GM12891 (cell line): ENCODE data around the gene ZNF500.
"Not testable (repeated sequence)": the region's sequence is repeated elsewhere in the genome, so short reads cannot be mapped to it uniquely, and the experiment has no call there.

Experiments
- DNase-seq: peaks from one replicate; pipeline ENCODE4 v3.0.0; 2011; ENCODE audit warnings: low spot score; ENCODE audit not compliant: insufficient read length
- FAIRE-seq: peaks from 2 replicates; lab custom pipeline; 2011; peaks lifted over from hg19 to GRCh38; lab: Jason Lieb, UNC
- PAX5 ChIP-seq: IDR thresholded peaks from 2 replicates; pipeline ENCODE4 v1.6.1; 2011; ENCODE audit warnings: low read length, moderate library complexity, mild to moderate bottlenecking; ENCODE audit not compliant: insufficient read depth, severe bottlenecking
- POLR2A ChIP-seq: IDR thresholded peaks from 2 replicates; pipeline ENCODE4 v1.6.1; 2011; ENCODE audit warnings: low read depth, low read length, control low read depth
- POLR2AphosphoS5 ChIP-seq: IDR thresholded peaks from 2 replicates; pipeline ENCODE4 v1.6.1; 2011; ENCODE audit warnings: low read depth, low read length, control low read depth
- POU2F2 ChIP-seq: IDR thresholded peaks from 2 replicates; pipeline ENCODE4 v1.6.1; 2011; ENCODE audit warnings: low read depth, mild to moderate bottlenecking, control low read depth, low read length, moderate library complexity
- SPI1 ChIP-seq: IDR thresholded peaks from 2 replicates; pipeline ENCODE4 v1.6.1; 2011; ENCODE audit warnings: low read depth, low read length, control low read depth
- TAF1 ChIP-seq: IDR thresholded peaks from 2 replicates; pipeline ENCODE4 v1.6.1; 2011; ENCODE audit warnings: low read depth, low read length, control low read depth

The ZNF500 gene

GRCh38 chr16:4787068-4787467 is 20.1 kb upstream of the ZNF500 start:
- no peak for TF ChIP-seq PAX5
- TF ChIP-seq POU2F2, result no peak
- no peak for FAIRE-seq
- no peak for DNase-seq

GRCh38 chr16:4785758-4786433 is 18.9 kb upstream of the ZNF500 start:
- no peak for TF ChIP-seq POLR2A
- no peak for TF ChIP-seq SPI1
- no peak for TF ChIP-seq PAX5
- TF ChIP-seq POU2F2, result no peak
- TF ChIP-seq TAF1, result no peak
- no peak for TF ChIP-seq POLR2AphosphoS5
- DNase-seq (no peak), FAIRE-seq (no peak)

- not testable (repeated sequence) for FAIRE-seq, DNase-seq
Observed at GRCh38 chr16:4784444-4784987, 17.6 kb upstream of the ZNF500 start.

GRCh38 chr16:4783951-4784336 is 17.0 kb upstream of the ZNF500 start:
- FAIRE-seq (no peak), DNase-seq (no peak)
- TF ChIP-seq SPI1 (no peak), POU2F2 (no peak), POLR2A (no peak), PAX5 (no peak), TAF1 (no peak), POLR2AphosphoS5 (no peak)

GRCh38 chr16:4783251-4783950 is 16.4 kb upstream of the ZNF500 start:
- TF ChIP-seq PAX5 (no peak), TAF1 (no peak), SPI1 (no peak)
- FAIRE-seq (no peak), DNase-seq (no peak)

- no peak for FAIRE-seq
- no peak for TF ChIP-seq POLR2AphosphoS5
- TF ChIP-seq PAX5, result no peak
- no peak for TF ChIP-seq TAF1
- TF ChIP-seq SPI1, result no peak
- TF ChIP-seq POU2F2, result no peak
- no peak for TF ChIP-seq POLR2A
Observed at GRCh38 chr16:4780235-4780634, 13.3 kb upstream of the ZNF500 start.

GRCh38 chr16:4778050-4778392 is 11.1 kb upstream of the ZNF500 start:
- TF ChIP-seq SPI1, result no peak
- no peak for TF ChIP-seq POLR2A
- no peak for TF ChIP-seq POLR2AphosphoS5
- no peak for TF ChIP-seq PAX5
- TF ChIP-seq POU2F2, result no peak
- TF ChIP-seq TAF1, result no peak
- FAIRE-seq (no peak), DNase-seq (no peak)

More at GRCh38 chr16:4780235-4780634, 13.3 kb upstream of the ZNF500 start:
- DNase-seq, result no peak

GRCh38 chr16:4777339-4778049 is 10.5 kb upstream of the ZNF500 start:
- DNase-seq, result no peak
- TF ChIP-seq POLR2AphosphoS5 (no peak), POU2F2 (no peak), POLR2A (no peak), SPI1 (no peak), PAX5 (no peak), TAF1 (no peak)
- FAIRE-seq, result no peak

- no peak for FAIRE-seq
- TF ChIP-seq POLR2A (no peak), SPI1 (no peak)
- no peak for DNase-seq
Observed at GRCh38 chr16:4776141-4776705, 9.3 kb upstream of the ZNF500 start.
